Measurements from ENCODE around the gene IRS2. TPM values are rescaled to one million over a fixed set of nuclear protein-coding genes. Genes with fewer than 3 reads are reported as not detected.
"Not testable (repeated sequence)": the region's sequence is repeated elsewhere in the genome, so short reads cannot be mapped to it uniquely, and the experiment has no call there.

The IRS2 gene, protein sequence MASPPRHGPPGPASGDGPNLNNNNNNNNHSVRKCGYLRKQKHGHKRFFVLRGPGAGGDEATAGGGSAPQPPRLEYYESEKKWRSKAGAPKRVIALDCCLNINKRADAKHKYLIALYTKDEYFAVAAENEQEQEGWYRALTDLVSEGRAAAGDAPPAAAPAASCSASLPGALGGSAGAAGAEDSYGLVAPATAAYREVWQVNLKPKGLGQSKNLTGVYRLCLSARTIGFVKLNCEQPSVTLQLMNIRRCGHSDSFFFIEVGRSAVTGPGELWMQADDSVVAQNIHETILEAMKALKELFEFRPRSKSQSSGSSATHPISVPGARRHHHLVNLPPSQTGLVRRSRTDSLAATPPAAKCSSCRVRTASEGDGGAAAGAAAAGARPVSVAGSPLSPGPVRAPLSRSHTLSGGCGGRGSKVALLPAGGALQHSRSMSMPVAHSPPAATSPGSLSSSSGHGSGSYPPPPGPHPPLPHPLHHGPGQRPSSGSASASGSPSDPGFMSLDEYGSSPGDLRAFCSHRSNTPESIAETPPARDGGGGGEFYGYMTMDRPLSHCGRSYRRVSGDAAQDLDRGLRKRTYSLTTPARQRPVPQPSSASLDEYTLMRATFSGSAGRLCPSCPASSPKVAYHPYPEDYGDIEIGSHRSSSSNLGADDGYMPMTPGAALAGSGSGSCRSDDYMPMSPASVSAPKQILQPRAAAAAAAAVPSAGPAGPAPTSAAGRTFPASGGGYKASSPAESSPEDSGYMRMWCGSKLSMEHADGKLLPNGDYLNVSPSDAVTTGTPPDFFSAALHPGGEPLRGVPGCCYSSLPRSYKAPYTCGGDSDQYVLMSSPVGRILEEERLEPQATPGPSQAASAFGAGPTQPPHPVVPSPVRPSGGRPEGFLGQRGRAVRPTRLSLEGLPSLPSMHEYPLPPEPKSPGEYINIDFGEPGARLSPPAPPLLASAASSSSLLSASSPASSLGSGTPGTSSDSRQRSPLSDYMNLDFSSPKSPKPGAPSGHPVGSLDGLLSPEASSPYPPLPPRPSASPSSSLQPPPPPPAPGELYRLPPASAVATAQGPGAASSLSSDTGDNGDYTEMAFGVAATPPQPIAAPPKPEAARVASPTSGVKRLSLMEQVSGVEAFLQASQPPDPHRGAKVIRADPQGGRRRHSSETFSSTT (N-terminal part only)
- total RNA-seq (2014; rRNA removed; shearing (Covaris generic)): 0.14 TPM in 1 of 2 replicates, not detected in the other

DNA sequence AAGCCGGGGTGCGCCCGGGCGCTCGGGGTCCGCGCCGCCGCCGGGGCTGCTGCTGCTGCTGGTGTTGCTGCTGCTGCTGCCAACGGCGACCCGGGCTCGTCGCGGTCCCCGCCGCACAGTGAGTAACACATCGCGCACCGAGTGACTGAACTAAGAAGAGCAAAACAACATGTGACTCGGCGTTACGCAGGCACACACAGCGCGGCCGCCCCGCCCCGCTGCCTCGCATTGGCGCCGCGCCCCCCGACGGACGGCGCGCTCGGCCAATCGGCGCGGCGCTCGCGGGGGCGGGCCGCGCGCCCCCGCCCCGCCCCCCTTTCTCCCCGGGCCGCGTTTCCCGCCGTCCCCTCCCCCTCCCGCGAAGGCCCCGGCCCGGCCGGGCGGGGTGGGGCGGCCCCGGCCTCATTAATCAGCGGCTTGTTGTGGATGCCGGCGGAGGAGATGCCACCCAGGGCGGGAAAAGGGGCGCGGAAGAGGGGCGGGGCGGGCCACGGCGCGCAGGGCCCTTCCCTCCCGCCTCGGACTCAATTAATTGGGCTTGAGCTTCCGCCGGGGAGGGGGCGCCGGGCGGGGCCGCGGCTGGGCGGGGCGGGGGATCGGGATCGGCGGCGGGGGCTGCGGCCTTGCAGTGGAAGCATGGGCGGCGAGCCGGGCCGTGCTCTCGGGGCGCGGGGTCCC, at the start of gene IRS2:
Gene IRS2 (minus strand): TSS at position 127 of the 678 bp plus-strand sequence. CDS start 530 bp downstream, outside the sequence.
- in situ Hi-C loops (cut with HindIII; ENCODE audit: low sequenced_read_pairs): no loop called here
- peak; percentile 93 for DNase-seq (ENCODE audit: low spot score)

DNA sequence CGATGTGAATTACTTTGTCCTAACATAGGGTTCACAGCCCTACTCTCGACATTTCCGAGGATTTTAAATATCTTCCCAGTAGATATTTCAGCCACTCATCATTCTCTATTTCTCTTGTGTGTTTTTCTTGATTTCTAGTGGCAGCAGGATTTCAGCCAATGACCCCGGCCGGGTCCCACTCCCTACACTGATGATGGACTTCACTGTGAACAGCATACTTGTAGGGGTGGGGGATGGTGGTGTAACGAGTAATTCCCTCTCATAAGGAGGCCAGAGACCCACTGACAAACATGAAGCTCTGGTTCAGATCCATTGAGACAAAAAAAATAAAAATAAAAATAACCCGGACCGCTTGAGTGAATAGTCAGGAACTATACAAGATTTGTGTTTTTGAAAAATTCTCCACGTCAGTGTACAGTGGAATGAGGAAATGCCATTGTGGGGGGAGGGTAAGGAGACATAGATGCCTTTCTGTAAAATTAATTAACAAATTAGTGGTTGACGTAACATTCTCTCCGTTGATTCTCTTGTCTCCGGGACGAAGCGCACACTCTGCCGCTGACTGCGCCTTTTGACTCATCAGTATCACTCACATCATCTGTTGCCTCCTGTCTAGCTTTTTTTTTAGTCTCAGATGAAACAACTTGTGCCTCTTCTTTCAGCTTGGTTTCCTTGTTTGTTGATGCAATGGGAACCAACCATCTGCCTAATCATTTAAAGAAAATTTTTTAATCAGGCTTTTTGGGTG, 48.8 kb upstream of the IRS2 start:
- in situ Hi-C loops (cut with HindIII; ENCODE audit: low sequenced_read_pairs): no loop called here
- no peak for DNase-seq (ENCODE audit: low spot score)

DNA sequence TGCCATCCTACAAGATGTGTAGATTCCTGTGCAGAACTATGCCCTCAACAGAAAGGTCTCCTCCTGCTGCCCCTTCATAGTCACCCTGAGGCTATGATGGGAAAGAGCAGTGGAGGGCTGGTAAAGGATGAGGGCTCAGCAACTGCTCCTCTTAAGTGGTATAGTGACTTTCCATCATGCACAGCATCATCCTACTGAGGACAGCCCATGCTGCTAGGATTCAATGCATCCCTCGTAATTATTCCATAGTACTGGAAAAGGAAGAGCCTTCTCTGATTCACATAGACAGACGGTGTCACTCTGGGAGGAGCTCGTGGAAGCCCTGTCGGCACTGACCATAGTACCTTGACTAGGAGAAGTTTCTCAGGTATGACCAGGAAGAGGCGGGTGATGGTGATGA, 47.6 kb upstream of the IRS2 start:
- DNase-seq (ENCODE audit: low spot score): no peak
- in situ Hi-C loops (cut with HindIII; ENCODE audit: low sequenced_read_pairs): no loop called here

DNA sequence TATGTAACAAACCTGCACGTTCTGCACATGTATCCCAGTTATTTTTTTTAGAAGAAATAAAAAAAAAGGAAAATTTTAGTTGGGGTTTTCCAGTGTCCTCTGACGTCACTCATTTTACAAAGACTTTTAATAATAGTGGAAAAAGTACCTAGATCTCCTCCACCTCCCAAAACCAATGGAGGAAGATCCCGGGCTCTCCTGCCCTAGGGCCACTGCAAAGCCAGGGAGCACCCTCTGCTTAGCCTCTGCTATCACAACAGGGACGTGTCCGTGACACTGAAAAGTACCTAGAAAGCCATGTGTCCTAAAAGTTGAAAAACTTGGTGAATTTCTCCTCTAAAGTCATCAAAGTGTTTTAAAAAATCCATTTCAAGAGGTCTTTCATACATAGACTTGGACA, 46.7 kb upstream of the IRS2 start:
- DNase-seq (ENCODE audit: low spot score): no peak
- in situ Hi-C loops (cut with HindIII; ENCODE audit: low sequenced_read_pairs): no loop called here

DNA sequence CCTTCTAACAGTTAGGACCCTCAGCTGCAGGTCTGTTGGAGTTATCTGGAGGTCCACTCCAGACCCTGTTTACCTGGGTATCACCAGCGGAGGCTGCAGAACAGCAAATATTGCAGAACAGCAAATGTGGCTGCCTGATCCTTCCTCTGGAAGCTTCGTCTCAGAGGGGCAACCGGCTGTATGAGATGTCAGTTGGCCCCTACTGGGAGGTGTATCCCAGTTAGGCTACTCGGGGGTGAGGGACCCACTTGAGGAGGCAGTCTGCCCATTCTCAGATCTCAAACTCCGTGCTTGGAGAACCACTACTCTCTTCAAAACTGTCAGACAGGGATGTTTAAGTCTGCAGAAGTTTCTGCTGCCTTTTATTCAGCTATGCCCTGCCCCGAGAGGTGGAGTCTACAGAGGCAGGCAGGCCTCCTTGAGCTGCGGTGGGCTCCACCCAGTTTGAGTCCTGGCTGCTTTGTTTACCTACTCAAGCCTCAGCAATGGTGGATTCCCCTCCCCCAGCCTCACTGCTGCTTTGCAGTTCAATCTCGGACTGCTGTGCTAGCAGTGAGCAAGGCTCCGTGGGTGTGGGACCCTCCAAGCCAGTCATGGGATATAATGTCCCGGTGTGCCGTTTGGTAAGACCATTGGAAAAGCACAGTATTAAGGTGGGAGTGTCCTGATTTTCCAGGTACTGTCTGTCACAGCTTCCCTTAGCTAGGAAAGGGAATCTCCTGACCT, 42.4 kb upstream of the IRS2 start:
- DNase-seq (ENCODE audit: low spot score); in situ Hi-C loops (cut with HindIII; ENCODE audit: low sequenced_read_pairs): not testable (repeated sequence)

DNA sequence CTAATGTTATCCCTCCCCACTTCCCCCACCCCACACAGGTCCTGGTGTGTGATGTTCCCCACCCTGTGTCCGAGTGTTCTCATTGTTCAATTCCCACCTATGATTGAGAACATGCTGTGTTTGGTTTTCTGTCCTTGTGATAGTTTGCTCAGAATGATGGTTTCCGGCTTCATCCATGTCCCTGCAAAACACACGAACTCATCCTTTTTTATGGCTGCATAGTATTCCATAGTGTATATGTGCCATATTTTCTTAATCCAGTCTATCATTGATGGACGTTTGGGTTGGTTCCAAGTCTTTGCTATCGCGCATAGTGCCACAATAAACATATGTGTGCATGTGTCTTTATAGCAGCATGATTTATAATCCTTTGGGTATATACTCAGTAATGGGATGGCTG, 36.8 kb upstream of the IRS2 start:
- in situ Hi-C loops (cut with HindIII; ENCODE audit: low sequenced_read_pairs); DNase-seq (ENCODE audit: low spot score): not testable (repeated sequence)

DNA sequence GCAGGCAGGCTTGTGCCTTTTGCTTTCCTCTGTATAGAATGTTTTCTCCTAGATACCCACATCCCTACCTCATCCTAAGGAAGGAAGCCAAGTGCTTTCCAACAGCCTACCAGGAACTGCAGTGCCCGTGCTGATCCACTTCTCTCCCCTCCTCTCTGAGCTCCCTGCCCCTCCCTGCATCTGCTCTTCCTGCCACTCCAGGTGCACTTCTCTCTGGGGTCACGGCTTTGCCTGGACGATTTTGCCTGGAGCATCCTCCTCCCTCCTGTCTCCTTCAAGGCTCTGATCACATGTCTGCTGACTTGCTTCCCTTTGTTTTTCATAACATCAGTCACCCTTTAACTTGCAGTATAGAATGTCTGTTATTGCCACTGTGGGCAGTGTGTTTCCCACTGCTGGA, 34.7 kb upstream of the IRS2 start:
- no peak for DNase-seq (ENCODE audit: low spot score)
- in situ Hi-C loops (cut with HindIII; ENCODE audit: low sequenced_read_pairs): no loop called here

DNA sequence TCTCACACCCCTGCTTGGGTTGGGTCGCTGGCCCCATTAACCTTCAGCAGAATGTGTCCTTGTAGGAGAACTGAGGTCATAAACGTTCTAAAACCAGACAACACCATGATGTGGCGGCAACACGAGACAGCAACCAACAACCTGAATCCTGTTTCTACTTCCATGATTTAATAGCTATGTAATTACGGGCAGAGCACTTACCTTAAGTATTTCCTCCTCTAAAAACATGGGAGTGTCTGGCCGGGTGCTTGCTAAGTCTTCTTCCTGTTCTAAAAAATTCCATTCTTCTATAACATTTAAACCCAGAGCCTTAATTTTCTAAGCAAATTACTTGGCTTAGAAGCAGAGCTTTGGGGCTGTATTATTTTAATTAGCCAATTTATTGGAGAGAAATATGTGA, 33.5 kb upstream of the IRS2 start:
- in situ Hi-C loops (cut with HindIII; ENCODE audit: low sequenced_read_pairs): no loop called here

DNA sequence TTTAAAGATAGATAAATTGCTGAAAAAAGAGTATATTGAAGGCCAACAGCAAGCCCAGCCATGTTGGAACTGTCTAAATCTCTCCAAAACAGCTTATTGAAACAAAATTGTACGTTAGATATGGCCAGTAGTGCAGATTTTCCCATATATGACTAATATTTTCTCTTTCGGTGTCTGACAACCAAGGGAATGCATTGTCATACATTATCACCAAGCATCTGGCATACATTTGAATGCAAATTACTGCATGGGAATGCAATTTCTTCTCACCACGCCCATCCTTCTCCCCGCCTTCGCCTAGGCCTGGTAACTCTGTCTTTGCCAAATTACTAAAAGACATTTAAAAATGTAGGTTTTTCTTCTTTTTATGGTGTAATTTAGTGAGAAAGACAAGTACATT, 32.5 kb upstream of the IRS2 start:
- DNase-seq (ENCODE audit: low spot score): no peak
- in situ Hi-C loops (cut with HindIII; ENCODE audit: low sequenced_read_pairs): no loop called here

More for the DNA sequence above, 33.5 kb upstream of the IRS2 start:
- DNase-seq (ENCODE audit: low spot score): no peak

DNA sequence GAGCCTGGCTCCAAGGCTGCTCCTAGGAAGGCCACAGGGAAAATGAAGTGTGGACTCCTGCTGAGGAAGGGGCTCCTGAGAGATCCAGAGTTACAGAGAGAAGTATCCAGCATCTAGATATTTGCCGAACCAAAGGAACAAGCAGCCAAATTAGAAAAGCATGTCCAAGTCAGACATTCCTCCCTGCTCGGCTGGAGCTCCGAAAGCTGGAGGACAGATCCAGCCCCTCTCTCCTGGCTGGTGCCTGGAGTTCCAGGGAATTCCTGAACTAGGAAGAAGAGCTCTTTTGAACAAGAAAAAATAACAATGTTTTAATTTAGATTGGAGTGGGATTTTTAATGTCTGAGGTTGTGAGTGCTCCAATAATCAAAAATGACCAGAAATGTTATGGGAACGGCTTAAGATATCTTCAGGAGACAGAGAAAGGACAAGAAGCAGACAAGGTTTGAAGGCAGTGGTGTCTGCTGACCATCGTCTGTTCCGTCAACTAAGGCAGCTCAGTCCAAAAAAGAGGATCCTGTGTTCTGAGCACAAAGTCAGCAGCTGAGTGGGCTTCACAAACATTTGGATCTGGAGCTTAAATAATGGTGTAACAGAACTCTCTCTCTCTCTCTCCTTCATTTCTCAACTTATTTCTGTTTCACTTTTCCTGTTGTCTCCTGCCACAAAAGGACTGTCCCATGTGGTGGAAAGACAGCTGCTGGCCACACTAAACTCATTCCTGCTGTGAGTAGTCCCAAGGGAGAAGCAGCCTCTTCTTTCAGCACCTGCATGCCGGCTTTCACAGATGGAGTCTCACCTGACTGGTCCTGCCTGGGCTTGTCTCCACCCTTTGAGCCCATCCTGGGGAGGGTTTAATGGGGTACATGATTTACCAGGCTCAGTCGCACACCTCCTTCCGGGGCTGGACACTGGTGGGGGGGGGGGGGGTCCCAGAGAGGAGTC, 31.5 kb upstream of the IRS2 start:
- in situ Hi-C loops (cut with HindIII; ENCODE audit: low sequenced_read_pairs): no loop called here
- DNase-seq (ENCODE audit: low spot score): no peak

DNA sequence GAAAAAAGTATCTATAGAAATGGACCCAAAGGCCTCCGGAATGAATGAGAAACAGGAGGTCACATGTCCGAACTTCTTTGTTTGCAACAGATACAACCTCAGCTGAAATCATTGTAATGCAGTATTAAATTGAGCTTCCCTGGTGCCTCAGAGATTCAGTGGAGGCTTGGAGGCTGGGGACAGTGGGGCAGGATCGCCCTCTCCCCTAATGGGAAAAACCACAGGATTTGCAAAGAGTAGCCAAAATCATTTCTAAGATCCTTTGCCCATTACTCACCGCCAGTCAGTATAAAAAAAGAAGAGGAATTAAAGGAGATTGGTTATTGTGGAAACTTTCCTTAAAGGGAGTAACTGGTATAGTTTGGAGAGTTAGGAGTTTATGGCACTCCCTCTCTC, 30.4 kb upstream of the IRS2 start:
- in situ Hi-C loops (cut with HindIII; ENCODE audit: low sequenced_read_pairs): no loop called here
- no peak for DNase-seq (ENCODE audit: low spot score)

DNA sequence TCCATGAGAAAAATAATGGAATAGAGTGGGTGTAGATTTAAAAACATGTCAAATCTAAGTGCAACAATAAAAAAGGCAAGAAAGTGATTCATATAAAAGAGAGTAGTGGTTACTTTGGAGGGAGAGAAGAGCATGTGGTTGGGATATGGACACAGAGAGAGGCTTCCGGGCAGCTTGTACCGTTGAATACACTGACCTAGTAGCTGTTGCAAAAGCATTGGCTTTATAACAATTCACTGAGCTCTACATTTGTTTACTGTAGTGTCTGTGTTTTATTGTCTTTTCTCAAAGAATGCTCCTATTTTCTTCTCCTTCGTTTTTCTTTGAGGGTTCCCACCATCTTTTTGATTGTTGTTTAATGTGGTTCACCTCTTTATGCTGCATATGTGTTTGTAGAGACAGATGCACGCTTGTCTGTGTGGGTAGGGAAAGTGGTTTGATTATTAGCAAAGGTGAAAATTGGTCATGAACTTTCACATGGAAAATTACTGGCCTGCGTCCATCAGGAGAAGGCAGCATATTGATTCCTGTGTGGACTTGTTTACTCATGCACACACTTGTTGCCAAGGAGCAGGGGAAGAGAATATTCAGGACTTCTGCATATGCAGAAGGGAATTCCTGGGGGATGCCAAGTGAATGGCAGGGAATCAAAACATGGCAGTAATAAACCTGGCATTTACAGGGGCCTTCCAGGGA, 29.9 kb upstream of the IRS2 start:
- in situ Hi-C loops (cut with HindIII; ENCODE audit: low sequenced_read_pairs): no loop called here
- no peak for DNase-seq (ENCODE audit: low spot score)

DNA sequence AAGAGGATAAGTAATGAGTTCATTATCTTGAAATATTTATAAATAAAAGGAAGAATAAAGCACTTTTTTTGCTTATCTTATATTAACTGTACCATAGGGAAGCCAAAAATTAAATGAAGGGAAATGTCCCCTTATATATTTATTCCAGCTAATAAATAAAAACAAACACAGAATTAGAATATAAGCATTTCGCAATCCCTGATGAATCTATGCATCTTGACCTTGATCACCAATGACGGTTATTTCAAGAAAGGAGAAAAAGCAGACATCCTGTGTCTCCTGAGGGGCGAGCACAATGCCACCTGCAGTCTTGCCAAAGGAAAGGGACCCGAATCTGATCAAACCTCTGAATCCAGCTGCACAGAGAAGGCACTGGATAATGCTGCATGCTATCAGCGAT, 29.3 kb upstream of the IRS2 start:
- no peak for DNase-seq (ENCODE audit: low spot score)
- in situ Hi-C loops (cut with HindIII; ENCODE audit: low sequenced_read_pairs): no loop called here

DNA sequence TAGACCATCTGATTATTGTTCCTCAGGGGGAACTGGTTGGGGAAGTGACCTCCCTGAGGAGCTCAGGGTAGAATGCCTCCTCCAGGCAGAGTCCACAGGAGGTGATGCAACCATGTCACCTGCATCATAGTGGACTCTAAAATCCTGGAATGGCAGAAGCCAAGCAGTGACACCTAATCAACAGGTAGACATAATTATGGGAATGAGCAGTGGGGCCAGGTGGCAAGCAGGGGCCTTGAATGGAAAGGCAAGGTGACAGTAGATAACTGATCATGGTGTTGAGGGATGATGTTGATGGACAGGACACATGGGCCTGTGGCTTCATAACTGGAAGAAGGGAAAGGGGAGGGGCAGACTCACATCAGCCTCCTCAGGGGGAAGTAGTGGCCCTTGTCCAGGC, 27.3 kb upstream of the IRS2 start:
- no peak for DNase-seq (ENCODE audit: low spot score)
- in situ Hi-C loops (cut with HindIII; ENCODE audit: low sequenced_read_pairs): no loop called here

DNA sequence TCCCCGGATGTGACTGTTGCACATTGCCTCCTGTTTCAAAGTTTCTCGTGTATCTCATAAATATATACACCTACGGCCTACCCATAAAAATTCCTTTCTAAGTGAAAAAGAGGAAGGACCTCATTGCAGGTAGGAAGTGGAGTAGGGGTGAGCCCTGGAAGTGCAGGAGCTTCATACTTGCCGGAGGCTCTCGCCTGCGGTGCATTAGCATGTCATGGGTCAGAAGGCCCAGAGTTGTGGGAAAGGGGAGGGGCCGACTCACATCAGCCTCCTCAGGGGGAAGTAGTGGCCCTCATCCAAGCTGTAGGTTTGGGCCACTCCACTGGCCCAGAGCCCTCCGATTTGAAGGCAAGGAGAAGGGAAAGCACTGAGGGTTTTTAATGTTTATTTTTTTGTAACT, 26.0 kb upstream of the IRS2 start:
- in situ Hi-C loops (cut with HindIII; ENCODE audit: low sequenced_read_pairs): no loop called here

DNA sequence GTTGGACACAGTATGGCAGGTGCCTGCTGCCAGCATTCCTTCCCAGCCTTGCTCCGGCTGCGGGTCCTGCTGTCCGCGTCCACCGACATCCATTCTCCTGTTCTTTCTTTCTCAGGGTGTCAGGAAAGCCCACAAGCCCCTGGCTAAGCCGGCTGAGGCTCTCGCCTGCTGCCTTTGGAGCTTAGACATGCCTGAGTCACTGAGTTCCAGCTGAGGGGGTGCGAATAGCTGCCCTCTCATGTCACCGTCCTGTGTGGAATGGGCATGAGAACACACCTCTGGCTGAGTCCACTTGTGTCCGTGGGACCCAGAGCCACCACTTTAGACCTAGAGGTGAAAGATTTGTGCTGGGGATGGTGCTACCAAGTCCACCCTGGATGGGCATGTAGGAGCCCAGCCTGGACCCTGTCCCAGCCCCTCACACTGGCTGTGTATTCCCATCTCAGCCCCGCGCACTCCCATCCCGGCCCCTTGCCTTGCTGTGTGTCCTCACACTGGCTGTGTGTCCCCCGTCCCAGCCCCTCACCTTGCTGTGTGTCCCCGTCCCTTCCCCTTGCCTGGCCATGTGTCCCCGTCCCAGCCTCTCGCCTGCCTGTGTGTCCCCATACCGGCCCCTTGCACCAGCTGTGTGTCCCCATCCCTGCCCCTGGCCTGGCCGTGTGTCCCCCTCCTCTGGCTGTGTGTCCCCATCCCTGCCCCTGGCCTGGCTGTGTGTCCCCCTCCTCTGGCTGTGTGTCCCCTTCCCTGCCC, 24.6 kb upstream of the IRS2 start:
- in situ Hi-C loops (cut with HindIII; ENCODE audit: low sequenced_read_pairs): no loop called here
- DNase-seq (ENCODE audit: low spot score): no peak

More for the DNA sequence above, 26.0 kb upstream of the IRS2 start:
- no peak for DNase-seq (ENCODE audit: low spot score)
